Keratinocyte (primary cell): ENCODE data around the gene DLGAP1.

Experiments used
- EZH2 ChIP-seq: IDR thresholded peaks from one replicate; pipeline ENCODE4 v1.6.1; 2012; ENCODE audit warnings: inconsistent platforms, mild to moderate bottlenecking, low read length, moderate library complexity
- TF ChIP-seq, protein P1 (sequence below), 3 experiments: IDR thresholded peaks in 1 of 3; conservative IDR thresholded peaks in 1 of 3; optimal IDR thresholded peaks in 1 of 3; 2 replicates in 2 of 3; 3 replicates in 1 of 3; pipeline versions ENCODE3 to v1.5.1; 2011; ENCODE audit warnings: low read length in 3 of 3, mild to moderate bottlenecking in 3 of 3, moderate library complexity in 2 of 3, control low read depth in 1 of 3, inconsistent platforms in 1 of 3; ENCODE audit not compliant: insufficient read depth in 2 of 3; ENCODE audit errors: extremely low read depth in 1 of 3

DNA sequence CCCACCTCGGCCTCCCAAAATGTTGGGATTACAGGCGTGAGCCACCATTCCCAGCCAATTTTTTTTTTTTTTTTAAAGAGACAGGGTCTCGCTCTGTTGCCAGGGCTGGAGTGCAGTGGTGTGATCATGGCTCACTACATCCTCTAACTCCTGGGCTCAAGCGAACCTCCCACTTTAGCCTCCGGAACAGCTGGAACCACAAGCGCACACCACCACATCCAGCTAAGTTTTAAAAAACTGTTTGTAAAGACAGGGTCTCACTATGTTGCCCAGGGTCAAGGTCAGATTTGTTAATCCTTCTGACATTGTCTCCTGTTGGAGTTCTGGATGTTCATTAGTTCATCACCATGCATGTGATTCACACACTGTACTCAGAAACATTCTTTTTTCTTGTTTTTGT, 855.2 kb downstream of the DLGAP1 start:
- TF ChIP-seq, protein P1, sequence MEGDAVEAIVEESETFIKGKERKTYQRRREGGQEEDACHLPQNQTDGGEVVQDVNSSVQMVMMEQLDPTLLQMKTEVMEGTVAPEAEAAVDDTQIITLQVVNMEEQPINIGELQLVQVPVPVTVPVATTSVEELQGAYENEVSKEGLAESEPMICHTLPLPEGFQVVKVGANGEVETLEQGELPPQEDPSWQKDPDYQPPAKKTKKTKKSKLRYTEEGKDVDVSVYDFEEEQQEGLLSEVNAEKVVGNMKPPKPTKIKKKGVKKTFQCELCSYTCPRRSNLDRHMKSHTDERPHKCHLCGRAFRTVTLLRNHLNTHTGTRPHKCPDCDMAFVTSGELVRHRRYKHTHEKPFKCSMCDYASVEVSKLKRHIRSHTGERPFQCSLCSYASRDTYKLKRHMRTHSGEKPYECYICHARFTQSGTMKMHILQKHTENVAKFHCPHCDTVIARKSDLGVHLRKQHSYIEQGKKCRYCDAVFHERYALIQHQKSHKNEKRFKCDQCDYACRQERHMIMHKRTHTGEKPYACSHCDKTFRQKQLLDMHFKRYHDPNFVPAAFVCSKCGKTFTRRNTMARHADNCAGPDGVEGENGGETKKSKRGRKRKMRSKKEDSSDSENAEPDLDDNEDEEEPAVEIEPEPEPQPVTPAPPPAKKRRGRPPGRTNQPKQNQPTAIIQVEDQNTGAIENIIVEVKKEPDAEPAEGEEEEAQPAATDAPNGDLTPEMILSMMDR (optimal IDR thresholded peaks at IDR 0.05 in 1 of 3, IDR thresholded peaks at IDR 0.05 in 1 of 3, conservative IDR thresholded peaks at IDR 0.05 in 1 of 3; ENCODE audit: extremely low read depth in 1 of 3, insufficient read depth in 2 of 3, low read length in 3 of 3) = no peak
- no peak for TF ChIP-seq EZH2
